Smooth muscle cell of the brain vasculature (primary cell): ENCODE results near the gene PDE5A.

Source experiments
- DNase-seq: peaks from one replicate; pipeline ENCODE4 v3.0.0-alpha.2; 2012; ENCODE audit warnings: low read depth, low spot score

PDE5A gene

DNA sequence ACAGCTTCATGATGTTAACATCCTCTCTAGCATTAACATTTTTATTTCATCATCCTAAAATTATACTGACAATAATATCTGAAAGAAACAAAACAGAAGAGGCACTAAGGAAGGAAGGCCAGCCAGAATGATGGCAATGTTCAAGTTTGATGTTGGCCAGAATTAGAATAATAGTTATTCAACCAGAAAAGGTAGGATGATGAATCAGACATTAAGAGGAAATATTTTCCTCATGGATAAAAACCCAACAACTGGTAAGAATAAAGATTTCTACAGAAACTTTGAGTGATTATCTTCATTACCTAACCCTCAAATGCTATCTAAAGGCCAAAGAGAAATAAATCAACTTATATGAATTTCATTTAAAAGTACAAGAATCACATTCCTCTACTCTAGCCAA lies 105.2 kb downstream of the PDE5A start:
- no peak for DNase-seq

DNA sequence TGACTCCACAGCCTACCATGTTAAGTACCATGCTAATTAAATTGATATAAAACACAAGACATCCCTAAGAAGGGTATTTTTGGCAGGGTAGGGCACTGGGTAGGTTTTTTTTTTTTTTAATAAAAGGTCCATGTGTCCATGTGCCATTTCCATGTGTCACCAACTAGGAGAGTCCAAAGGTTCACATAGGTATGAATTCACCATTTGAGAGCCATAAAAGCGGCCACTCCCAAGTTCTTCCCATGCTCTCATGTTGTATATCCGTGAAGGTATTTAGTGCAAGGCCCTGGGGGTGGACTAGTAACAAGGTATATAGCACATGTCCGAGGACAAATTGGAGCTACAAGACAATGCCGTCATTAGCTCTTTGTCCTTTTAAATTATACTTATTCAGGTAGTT lies 107.3 kb downstream of the PDE5A start:
- DNase-seq, result no peak

DNA sequence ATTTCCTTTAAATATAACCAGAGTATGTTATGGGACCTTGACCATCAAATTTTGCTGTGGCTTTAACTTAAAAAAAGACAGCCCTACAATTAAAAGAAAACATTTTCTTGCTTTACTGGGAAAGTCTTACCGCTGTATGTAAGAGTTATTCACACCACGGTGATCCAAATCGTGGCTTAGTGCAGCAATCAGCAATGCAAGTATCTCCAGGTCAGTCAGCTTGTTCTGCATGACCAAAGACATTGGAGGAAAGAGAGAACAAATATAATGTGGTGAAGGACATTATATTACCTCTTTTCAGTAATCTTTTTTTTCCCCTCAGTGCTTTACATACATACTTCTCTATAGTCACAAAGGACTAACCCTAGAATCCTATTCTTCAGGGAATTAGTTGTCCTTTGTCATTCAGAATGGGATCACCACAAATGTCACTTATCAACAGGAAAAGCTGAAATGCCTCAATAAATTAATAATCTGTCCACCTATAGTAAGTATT lies 109.6 kb downstream of the PDE5A start:
- no peak for DNase-seq

DNA sequence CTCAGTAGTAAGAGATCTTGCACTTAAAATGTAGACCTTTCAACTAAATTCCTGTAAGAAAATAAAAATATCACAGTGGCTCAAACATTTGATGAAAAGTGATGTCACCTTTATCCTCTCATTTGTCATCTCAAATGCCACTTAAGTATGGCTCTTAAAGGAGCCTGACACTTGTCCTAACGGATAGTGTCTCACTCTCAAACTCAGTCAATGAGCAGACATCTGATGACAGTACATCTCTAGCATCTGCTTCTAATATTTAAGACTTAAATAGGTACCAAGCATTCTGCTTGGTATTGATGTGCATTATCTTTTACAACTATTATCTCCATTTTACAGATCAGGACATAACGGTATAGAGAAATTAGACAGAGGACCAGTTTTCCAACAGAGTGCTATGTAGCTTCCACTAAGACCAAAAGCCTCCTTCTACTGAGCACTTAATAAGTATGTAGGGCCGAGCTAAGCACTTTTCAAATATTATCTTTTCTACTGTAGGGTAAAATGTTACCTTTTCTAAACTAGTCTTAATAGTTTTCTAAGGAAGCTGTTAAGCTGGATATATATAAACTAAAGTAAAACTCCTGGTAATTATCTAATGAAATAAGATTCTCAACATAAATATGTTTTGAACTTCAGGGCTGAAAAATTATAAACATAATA lies 110.2 kb downstream of the PDE5A start:
- no peak for DNase-seq

DNA sequence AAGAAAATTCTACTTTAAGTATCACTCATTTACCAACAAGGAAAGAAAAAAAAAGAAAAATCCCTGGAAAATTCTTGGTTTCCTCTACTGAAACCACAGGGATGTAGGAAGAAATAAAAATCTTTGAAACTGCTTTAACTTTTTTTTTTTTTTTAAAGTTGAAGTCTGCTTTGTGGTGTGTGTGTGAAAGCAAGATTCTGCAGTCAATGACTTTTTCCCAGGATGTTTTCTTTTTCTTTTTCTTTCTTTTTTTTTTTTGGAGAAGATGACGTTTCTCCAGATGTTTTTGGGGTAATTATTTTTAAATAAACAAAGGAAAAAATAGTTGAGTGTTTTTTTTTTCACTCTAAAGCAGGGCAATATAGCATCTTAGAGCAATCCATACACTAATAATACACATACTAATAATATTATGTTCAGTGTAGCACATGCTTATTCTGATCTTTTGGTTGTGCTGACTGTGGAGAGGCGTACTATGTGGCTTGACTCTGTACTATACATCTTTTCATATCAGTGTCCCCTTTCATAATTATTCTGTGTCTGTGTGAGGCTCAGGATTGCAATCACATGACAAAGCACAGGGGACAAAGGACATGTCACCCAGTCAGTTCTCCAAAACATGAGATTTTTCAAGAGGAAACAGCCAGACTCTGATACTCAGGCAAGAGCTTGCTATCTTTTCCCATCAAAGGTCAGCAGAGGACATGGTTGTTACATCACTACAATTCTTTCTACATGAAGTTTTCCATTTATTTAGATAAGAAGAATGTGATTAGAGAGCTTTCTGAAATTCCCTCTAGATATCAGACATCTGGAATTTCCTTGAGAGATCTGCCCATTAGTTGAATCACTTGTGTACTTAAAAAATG lies 111.0 kb downstream of the PDE5A start:
- no peak for DNase-seq

DNA sequence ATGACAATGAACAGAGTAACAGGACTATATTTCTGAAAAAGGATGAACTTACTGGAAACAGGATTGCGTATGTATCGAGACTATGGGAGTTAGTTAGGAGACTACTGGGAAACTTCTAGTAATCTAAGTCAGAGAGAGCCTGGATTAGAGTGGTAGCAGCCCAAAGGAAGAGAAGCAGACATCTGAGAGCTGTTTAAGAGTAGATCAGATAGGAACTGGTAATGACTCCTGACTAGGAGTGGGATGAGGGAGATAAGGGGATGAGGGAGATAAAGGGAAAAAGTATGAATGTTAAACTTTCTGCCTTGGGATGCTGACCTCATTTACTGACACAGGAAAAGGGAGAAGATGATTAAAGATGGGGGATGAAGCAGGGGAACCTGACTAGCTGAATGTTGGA lies 116.2 kb downstream of the PDE5A start:
- no peak for DNase-seq

DNA sequence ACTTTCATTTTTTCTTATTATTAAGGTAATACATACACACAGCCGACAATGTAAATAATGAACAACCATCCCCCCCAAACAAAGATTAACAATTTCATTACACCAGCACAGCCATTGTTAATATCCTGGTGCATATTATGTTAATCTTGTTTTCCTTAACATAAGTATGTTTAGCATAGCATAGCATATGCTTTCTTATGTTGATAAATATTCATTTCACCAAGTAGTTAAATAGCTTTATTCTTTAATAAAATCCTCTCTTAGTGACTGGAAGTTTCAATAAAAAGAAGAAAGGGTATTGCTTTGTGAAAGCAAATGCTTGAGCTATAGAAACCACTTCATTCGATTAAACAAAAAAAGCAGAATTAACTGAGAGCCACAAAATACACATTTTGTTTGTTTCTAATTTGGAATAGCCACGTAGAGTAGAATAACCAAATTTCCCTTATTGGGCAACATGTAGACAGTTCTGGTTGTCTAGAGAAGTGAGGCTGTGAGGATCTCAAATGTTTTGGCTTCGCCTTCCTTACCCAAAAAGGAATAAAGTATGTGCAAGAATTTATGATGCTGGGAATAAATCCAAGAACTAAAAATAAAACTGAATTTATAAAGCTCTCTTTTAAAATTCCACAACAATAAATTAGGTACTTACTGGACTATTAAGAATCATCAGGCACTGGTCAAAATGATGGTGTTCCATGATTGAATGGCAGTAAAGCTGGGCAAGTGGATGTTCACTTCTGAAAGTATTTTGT lies 118.0 kb downstream of the PDE5A start:
- no peak for DNase-seq

DNA sequence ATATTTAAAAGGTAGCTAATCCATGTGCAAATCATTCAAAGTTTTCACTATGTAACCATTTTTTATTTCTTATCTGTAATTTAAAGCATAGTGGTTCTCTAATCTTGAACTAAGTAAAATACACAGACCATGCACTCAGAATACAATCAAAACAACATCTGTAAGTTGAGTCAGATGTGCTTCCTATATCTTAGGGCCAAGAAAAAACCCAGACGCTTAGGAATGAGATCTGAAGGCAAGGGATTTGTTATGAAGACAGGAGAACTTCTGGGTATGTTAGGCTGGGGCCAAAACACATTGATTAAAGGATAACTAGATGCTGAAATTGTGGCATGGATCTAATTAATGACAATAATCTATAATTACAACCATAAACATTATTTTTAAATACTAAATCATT lies 120.3 kb downstream of the PDE5A start:
- no peak for DNase-seq

DNA sequence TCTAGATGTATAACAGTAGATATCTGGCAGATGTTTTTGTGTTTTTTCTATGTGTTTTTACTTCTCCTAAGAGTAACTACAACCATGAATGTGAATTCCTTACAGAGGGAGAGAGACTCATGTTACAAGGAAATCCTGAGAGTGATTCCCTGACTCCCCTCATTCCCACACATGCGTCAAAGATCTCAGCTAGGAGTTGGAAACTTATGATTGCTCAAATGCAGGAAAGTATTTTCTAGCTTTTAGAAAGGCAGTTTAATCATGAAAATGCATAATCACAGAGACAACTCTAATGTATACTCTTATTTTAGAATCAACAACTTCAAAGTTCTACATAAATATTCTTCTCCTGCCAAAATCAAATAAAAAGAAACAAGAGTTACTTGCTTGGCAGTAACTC lies 121.8 kb downstream of the PDE5A start:
- DNase-seq, result no peak

DNA sequence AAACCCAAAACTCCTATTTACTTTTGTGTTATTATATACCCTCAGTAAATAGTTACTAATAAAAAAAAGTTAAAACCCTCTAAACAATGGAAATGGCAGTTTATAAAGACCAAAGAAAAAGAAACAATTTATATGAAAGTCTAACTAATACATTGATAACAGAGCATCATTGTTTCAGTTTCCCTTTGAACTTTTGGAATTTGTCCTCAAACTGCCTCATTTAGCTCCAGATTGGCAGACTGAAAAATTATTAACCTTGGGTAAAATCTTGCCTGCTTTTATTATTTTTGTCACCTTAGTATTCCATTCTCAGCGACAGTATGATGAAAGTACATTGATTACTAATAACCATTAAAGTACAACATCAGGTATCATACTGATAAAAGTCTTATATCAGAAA lies 124.0 kb downstream of the PDE5A start:
- no peak for DNase-seq

DNA sequence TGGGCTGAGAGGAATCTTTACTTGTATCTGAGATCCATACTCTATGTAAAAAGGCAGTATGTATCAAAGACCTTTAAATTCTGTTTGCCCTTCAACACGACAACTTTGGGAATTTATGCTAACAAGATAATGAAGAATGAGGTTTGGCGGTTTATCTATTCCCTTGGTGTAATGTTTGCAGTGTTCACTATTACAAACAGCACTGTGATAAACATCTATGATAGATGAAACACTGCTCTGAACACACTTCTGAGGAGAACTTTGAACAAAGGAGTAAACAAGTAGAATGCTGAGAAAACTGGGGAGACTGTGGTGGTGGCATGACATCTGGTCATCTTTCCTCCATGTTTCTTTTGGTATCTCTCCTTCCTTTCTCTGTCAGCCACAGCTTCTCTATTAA lies 126.9 kb downstream of the PDE5A start:
- DNase-seq, result no peak

DNA sequence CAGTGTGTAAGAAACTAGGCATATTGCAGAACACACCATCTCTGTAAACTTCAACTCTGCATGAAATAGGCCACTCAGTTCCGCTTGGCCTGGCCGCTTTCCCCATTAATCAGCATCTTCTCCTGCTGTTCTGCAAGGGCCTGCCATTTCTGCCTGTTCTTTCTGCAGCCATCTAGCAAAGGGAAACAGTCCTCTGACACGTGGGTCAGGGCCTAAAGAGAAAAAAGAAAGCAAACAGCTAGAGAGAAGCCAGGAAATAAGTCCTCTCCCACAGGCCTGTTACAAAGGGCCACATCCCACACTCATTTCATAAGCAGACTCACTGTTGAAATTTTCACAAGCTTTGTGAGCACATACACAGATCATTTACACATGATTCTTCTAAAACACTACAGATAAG lies 130.1 kb downstream of the PDE5A start:
- DNase-seq, result peak; percentile 74

DNA sequence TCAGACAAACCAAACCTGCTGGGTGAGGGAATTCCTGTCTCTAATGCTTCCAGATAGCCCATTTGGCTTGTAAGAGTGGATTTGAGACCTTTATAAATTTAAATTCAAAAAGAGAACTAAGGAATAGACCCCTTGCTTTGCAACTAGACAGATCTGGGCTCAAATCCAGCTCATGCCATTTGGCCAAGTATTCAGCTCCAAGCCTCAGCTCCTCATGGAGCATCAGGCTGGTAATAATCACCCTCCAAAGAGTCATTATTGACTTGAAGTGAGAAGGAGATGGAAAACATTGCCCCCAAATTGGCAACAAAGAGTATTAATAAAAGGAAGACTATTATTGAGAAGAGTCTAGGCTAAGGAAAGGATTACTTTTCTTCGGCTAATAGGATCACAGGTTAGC lies 134.7 kb downstream of the PDE5A start:
- no peak for DNase-seq

DNA sequence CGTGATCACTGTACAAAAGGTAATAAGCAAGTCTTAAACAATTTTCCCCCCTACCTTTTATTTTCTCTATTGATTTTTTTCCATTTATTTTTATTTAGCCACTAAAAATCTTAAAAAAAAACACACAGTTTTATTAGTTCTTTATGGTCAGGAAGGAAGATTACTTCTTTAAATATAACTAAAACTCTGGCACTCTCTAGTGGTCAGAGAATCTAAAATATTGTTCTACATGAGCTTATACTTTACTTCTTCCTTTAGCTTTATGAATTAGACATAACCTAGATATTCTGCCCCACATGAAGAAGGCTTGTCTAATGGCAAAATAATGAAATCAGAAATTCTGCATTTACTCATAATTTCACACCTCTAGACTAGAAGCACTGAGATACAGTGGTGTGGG lies 135.2 kb downstream of the PDE5A start:
- DNase-seq, result no peak

DNA sequence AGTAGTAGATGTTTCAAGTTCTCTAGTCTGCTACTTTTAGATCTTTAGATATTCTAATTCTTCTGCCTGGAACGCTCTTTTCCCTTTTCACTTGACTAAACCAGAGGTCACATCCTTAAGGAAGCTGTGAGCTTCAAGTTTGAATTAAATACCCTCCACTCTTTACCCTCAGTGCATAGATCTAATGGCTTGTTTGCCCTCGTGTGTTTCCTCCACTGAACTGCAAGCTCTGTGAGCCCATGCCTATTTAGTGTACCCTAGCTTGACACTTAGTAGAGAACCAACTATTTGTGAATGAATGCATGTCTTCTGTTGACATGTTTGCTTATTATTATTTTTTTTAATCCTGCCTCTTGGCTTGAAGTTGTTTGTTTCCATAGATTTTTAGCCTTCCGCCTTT lies 138.3 kb downstream of the PDE5A start:
- DNase-seq, result no peak

DNA sequence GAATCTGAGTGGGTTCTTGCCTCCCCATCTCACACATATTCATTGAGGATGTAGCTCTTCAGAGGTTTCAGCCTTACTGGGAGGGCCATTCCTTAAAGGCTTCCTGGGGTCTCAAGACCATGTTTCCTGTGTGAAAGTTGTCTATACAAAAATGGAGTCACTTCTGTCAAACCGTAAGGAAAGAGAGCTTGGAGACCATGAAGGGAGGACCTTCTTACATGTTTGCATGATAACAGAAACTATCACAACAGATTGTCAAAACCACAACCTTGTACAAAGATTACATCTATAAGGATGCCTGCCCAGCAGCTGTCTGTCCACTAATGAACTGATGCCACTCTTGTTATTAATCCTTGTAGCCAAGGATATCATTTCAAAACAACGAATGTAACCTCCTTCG lies 139.3 kb downstream of the PDE5A start:
- no peak for DNase-seq

DNA sequence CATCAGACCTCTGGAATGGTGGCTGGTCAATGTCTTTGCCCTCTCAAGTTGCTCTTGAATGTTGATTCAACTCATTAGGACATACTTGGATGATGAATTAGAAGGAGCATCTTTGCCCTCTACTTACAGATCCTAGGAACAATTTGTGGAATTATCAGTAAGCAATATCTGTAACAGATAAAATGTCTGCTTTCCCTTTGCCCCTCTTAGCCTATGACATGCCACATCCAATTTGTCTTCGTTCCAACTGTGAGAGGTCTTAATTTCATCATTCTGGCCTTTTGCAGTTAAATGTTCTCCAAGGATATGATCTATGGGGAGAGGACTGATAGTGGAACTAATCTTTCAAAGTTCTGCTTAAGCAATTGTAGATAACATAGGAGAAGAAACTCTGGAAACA lies 148.3 kb downstream of the PDE5A start:
- no peak for DNase-seq

DNA sequence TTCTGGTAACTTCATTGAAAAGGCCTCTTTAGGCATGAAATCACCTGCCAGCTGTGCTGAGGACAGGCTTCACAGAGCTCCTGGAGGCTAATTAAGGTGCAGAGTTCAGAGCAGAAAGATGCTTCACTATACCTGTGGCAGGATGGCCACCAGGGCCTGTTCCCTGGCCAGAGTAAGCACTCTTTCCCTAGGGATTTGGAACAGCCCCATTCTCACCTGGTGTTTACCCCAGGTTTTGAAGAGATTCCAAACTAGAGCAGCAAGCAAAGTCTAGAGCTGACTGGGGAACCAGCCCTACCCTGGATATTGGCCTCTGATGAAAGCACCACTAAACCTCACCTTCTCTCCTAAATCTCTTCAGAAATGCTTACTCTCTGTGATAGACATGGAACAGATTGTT lies 148.8 kb downstream of the PDE5A start:
- DNase-seq, result no peak

DNA sequence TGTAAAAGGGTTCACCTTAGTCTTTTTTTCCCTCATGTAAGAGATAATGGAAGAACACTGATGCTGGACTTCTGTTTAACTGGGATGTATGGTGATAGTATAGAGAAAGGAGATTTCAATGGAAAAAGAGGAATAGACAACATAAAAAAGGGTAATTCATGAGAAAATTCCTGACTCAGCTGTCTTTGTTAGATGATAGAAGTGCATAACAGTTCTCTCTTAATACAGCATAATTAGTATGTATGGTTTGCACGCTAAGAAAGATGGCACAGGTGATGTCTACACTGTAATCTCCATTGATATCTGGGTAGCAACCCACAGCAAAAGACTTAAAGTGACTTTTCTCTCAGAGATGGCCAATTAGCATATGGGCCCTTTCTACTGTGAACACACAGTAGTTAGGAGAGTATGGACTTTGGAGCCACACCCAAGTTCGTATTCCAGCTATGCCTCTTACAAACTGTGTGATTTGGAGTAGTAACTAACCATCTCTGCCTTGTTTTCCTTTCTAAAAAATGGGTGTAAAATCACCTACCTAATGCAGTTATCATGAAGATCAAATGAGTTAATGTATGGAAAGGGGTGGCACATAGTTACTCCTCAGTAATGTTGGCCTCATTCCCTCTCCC lies 149.3 kb downstream of the PDE5A start:
- DNase-seq, result no peak

DNA sequence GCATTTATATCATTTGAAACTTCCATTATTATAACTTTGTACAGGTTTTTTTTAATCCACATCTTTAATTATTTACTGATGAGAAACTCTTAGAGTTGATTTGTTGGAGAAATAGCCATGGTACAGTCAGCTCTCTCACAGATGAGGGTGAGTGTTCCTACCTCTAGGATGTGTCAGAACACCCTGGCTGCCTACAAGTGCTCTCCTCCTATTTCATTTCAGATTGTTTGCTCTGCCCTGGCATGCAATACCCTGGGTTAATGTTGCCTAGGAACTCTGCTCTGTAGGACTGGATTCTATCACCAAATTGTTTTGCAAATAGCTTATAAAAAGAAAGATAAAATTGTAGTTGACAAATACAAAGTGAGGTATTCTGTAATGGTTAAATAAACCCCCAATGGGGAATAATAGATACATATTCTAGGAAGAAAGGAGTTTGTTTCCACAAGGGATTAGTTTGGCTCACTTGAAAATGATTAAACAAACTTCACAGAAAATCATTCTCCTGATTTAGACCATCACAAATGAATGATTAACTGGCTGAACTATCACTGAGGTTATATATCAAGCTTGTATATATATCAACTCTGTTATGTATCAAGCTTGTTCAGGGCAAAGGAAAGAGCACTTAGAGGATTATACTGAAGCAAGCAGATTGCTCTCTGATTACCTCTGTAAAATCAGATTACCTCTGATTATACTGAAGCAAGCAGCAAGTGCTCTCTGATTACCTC lies 150.0 kb downstream of the PDE5A start:
- no peak for DNase-seq

DNA sequence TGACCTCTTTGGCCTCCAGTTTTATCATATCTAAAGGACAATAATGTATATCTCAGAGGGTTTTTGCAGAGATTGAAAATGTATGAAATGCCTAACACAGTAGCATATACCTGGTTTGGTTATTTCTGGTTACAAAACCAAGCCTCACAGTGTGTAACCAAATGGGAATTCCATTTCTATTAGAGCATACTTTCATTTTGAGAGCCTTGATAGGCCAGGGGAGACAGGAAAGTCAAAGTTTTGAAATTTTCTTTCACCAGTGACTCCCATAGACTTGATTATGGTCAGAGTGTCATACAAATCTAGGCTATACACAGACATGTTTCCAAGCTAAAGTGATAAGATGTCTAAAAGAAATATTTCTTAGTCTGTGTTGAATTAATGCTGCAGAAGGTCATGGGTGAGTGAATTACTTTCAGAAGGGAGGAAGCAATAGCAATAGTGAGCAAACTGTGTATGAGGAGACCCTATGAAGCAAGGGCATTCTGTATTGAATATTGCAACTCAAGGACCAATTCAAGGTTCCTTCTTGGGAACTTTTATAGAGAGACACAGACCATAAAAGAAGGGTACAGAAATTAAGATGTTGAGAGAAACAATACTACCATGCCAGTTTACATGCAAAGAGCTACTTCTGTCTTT lies 151.1 kb downstream of the PDE5A start:
- DNase-seq, result no peak
